Astrocyte of the spinal cord (primary cell): ENCODE data around the gene C4orf50.

ENCODE experiments used
- DNase-seq: peaks from one replicate; pipeline ENCODE4 v3.0.0; 2011; ENCODE audit warnings: low read depth, low spot score
- H3K4me3 ChIP-seq: 2 replicates; pipeline ENCODE4 v1.5.1; 2011; ENCODE audit warnings: low read depth, mild to moderate bottlenecking, low read length, moderate library complexity
- CTCF ChIP-seq: IDR thresholded peaks from 2 replicates; pipeline ENCODE4 v1.5.1; 2012; ENCODE audit warnings: low read depth, mild to moderate bottlenecking, low read length, inconsistent platforms
- in situ Hi-C: cut with HindIII; loops from 2 replicates; pipeline ENCODE4 v1.10.0; 2017; ENCODE audit warnings: low sequenced_read_pairs

Gene C4orf50

GRCh38 chr4:5933116-5933515 lies 85.1 kb downstream of the C4orf50 start:
- no peak for TF ChIP-seq CTCF
- no peak overlapping the region for H3K4me3 ChIP-seq
- in situ Hi-C loops = no loop called here

GRCh38 chr4:5932035-5932568 lies 86.1 kb downstream of the C4orf50 start:
- no peak overlapping the region for H3K4me3 ChIP-seq
- in situ Hi-C loops = no loop called here
- DNase-seq = no peak
- no peak for TF ChIP-seq CTCF

More at GRCh38 chr4:5933116-5933515, 85.1 kb downstream of the C4orf50 start:
- no peak for DNase-seq

- no peak for TF ChIP-seq CTCF
- in situ Hi-C loops = no loop called here
- no peak overlapping the region for H3K4me3 ChIP-seq
- DNase-seq = no peak
These were observed 86.7 kb downstream of the C4orf50 start for GRCh38 chr4:5931526-5931925.

GRCh38 chr4:5930876-5931275 lies 87.4 kb downstream of the C4orf50 start:
- DNase-seq = no peak
- no peak overlapping the region for H3K4me3 ChIP-seq
- in situ Hi-C loops = no loop called here
- no peak for TF ChIP-seq CTCF

- no peak overlapping the region for H3K4me3 ChIP-seq
- in situ Hi-C loops = no loop called here
- no peak for DNase-seq
- TF ChIP-seq CTCF = no peak
These were observed 87.8 kb downstream of the C4orf50 start for GRCh38 chr4:5930456-5930855.

GRCh38 chr4:5928844-5929420 lies 89.3 kb downstream of the C4orf50 start:
- no peak for DNase-seq
- in situ Hi-C loops = no loop called here
- no peak overlapping the region for H3K4me3 ChIP-seq
- no peak for TF ChIP-seq CTCF

- TF ChIP-seq CTCF = no peak
- no peak overlapping the region for H3K4me3 ChIP-seq
- DNase-seq = no peak
- in situ Hi-C loops = no loop called here
These were observed 90.0 kb downstream of the C4orf50 start for GRCh38 chr4:5928274-5928673.
